HG03354 (cell line): Measurements from ENCODE around the gene TMEM186.
"Not testable (repeated sequence)": the region's sequence is repeated elsewhere in the genome, so short reads cannot be mapped to it uniquely, and the experiment has no call there.

Experiments
- ATAC-seq: cut with Tn5 transposase; IDR thresholded peaks from one replicate; pipeline ENCODE4 v1.9.1; 2021; ENCODE audit warnings: mild to moderate bottlenecking; ENCODE audit not compliant: unreplicated experiment, poor library complexity, severe bottlenecking

Gene TMEM186

DNA sequence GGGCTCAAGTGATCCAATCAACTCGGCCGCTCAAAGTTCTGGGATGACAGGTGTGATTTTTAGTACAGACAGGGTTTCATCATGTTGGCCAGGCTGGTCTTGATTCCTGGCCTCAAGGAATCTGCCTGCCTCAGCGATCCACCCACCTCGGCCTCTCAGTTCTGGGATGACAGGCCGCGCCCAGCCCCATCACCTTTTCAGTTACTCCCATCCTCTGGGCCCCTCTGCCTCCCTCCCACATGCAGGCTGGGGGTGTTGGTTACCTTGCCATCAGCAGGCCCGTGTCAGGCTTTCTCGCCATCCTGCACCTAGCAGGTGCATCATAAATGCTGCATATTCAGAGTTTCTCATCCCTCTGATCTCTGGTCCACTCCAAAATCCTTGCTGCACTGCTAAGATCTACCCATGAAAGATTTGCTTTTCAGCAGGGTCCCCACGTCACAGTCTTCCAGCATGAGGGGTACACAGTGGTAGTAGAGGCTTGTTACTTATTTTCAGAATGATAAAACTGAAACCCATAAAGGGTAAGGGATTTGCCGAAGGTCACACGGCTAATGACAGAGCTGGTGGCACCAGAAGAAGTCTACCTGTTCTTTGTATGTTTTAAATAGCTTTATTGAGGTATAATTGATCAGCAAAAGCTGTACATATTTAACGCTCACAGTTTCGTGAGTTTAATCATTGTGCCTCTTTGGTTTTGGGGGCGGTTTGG lies 16.8 kb upstream of the TMEM186 start:
- no peak for ATAC-seq

- ATAC-seq: no peak
Measured at GRCh38 chr16:8812162-8812843, 14.9 kb upstream of the TMEM186 start.

GRCh38 chr16:8808613-8809353 lies 11.3 kb upstream of the TMEM186 start:
- ATAC-seq: no peak

GRCh38 chr16:8808009-8808408 lies 10.6 kb upstream of the TMEM186 start:
- no peak for ATAC-seq

DNA sequence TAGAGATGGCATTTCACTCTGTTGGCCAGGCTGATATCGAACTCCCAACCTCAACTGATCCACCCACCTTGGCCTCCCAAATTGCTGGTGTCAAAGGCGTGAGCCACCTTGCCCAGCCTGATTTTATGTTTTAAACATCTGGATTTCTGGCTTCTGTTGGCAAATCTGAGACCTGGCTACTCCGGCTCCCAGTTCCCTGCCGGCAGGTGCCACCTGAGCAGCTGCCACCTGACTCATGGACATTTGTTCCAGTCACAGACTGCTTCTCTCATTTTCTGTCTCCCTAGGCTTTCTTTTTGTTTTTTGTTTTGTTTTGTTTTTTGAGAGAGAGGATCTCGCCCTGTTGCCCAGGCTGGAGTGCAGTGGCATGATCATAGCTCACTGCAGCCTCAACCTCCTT lies 9.8 kb upstream of the TMEM186 start:
- ATAC-seq: no peak

GRCh38 chr16:8806272-8806983 lies 9.0 kb upstream of the TMEM186 start:
- no peak for ATAC-seq

GRCh38 chr16:8804313-8804712 lies 6.9 kb upstream of the TMEM186 start:
- no peak for ATAC-seq

DNA sequence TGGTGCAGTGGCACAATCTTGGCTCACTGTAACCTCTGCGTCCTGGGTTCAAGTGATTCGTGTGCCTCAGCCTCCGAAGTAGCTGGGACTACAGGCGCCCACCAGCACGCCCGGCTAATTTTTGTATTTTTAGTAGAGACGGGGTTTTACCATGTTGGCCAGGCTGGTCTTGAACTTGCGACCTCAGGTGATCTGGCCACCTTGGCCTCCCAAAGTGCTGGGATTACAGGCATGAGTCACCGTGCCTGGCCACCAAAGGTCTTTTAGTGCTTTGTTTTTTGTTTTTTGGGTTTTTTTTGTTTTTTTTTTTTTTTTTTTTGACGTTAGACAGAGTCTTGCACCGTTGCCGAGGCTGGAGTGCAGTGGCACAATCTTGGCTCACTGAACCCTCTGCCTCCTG lies 6.3 kb upstream of the TMEM186 start:
- ATAC-seq: not testable (repeated sequence)

GRCh38 chr16:8801701-8802100 lies 4.3 kb upstream of the TMEM186 start:
- no peak for ATAC-seq

- ATAC-seq: no peak
Measured at GRCh38 chr16:8798535-8799157, 1.2 kb upstream of the TMEM186 start.

GRCh38 chr16:8798174-8798527 lies 712 bp upstream of the TMEM186 start:
- ATAC-seq: peak; percentile 13

- ATAC-seq: no peak
Measured at GRCh38 chr16:8796469-8797363, 723 bp downstream of the TMEM186 start.

- ATAC-seq: no peak
Measured at GRCh38 chr16:8795818-8796217, 1.6 kb downstream of the TMEM186 start.

DNA sequence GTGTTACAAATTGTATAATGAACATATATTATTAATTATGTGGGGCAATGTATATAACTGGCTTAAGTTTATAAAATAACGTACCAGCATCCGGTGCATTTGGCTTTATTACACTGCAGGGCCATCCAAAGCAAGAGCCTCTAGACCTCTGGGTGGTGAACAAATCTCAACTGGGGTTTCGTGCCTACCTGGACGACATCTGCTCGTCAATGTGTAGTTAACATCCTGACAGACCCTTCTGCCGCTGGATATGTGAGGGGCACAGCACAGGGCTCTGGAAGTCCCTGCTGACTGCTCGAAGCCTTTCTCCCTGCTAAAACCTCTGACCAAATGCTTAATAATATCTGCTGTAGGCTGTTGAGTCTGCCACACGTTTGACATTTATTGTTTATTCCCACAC lies 2.3 kb downstream of the TMEM186 start:
- no peak for ATAC-seq

- ATAC-seq: no peak
Measured at GRCh38 chr16:8788578-8789172, 8.8 kb downstream of the TMEM186 start.

GRCh38 chr16:8786316-8786715 lies 11.1 kb downstream of the TMEM186 start:
- ATAC-seq: not testable (repeated sequence)

GRCh38 chr16:8785408-8785807 lies 12.0 kb downstream of the TMEM186 start:
- ATAC-seq: no peak

DNA sequence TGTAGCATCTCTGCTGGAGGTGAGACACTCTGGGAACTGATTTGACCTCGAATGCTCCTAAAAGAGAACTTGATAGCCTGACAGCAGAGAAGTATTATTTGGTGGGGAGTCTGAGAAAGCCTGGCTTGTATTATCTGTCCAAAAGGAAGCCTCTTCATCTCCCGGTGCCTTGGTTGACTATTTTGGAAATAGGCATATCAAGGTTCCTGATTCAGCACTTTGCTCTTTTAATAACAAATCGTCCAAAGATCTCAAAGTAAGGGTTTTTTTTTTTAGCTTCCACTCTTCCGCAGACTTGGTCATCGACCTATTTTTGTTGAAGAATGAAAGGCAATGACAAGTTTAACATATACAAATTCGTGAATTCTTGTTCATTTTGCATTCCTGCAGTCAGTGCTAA lies 14.8 kb downstream of the TMEM186 start:
- ATAC-seq: no peak

- no peak for ATAC-seq
Measured at GRCh38 chr16:8781797-8782196, 15.6 kb downstream of the TMEM186 start.
